ENCODE results near the gene ELAVL4. TPM values are rescaled to one million over a fixed set of nuclear protein-coding genes. Genes with fewer than 3 reads are reported as not detected.

Gene ELAVL4
- total RNA-seq, 1 experiment from 2014 or later: not detected

- no peaks in the 10 kb centered on the region for H3K9me3 ChIP-seq (replicated peaks)
- no peaks in the 10 kb centered on the region for H3K36me3 ChIP-seq
- H3K4me3 ChIP-seq: no peak overlapping the region
- no peaks in the 10 kb centered on the region for H3K4me1 ChIP-seq
- H3K27me3 ChIP-seq: peaks cover 2% of the 10 kb centered on the region; the same call in 1 of the 2 replicates
- H3K27ac ChIP-seq: no peak overlapping the region
- DNase-seq: no peak
Observed at GRCh38 chr1:50180367-50180766, 71.6 kb downstream of the ELAVL4 start.

- no peak for DNase-seq
- Histone ChIP-seq H3K27me3 (peaks cover 2% of the 10 kb centered on the region; the same call in 1 of the 2 replicates), H3K4me3 (no peak overlapping the region), H3K9me3 (replicated peaks) (no peaks in the 10 kb centered on the region), H3K36me3 (no peaks in the 10 kb centered on the region), H3K4me1 (no peaks in the 10 kb centered on the region), H3K27ac (no peak overlapping the region)
Observed at GRCh38 chr1:50181027-50181663, 72.4 kb downstream of the ELAVL4 start.

- H3K4me3 ChIP-seq: no peak overlapping the region
- H3K9me3 ChIP-seq (replicated peaks): no peaks in the 10 kb centered on the region
- H3K4me1 ChIP-seq: no peaks in the 10 kb centered on the region
- DNase-seq: peak in 1 of 2 experiments; percentile 16
- no peak overlapping the region for H3K27ac ChIP-seq
- no peaks in the 10 kb centered on the region for H3K36me3 ChIP-seq
- H3K27me3 ChIP-seq: peaks cover 2% of the 10 kb centered on the region; the same call in 1 of the 2 replicates
Observed at GRCh38 chr1:50183378-50184133, 74.8 kb downstream of the ELAVL4 start.

- Histone ChIP-seq H3K27me3 (no peaks in the 10 kb centered on the region; the same call in 1 of the 2 replicates), H3K4me3 (no peak overlapping the region), H3K36me3 (no peaks in the 10 kb centered on the region), H3K27ac (no peak overlapping the region), H3K9me3 (replicated peaks) (no peaks in the 10 kb centered on the region), H3K4me1 (peaks cover 3% of the 10 kb centered on the region; the same call in 1 of the 2 replicates)
- DNase-seq: no peak
Observed at GRCh38 chr1:50189369-50189768, 80.6 kb downstream of the ELAVL4 start.

- DNase-seq: no peak
- no peaks in the 10 kb centered on the region for H3K36me3 ChIP-seq
- no peak overlapping the region for H3K4me3 ChIP-seq
- no peak overlapping the region for H3K27ac ChIP-seq
- no peaks in the 10 kb centered on the region for H3K9me3 ChIP-seq (replicated peaks)
- peaks cover 6% of the 10 kb centered on the region for H3K27me3 ChIP-seq
- H3K4me1 ChIP-seq: peaks cover 3% of the 10 kb centered on the region; the same call in 1 of the 2 replicates
Observed at GRCh38 chr1:50193002-50193401, 84.3 kb downstream of the ELAVL4 start.

- Histone ChIP-seq H3K36me3 (no peaks in the 10 kb centered on the region), H3K27me3 (peaks cover 10% of the 10 kb centered on the region), H3K4me1 (peaks cover 3% of the 10 kb centered on the region; the same call in 1 of the 2 replicates), H3K27ac (no peak overlapping the region), H3K9me3 (replicated peaks) (no peaks in the 10 kb centered on the region), H3K4me3 (no peak overlapping the region)
- DNase-seq: no peak
Observed at GRCh38 chr1:50195205-50195604, 86.5 kb downstream of the ELAVL4 start.

DNA sequence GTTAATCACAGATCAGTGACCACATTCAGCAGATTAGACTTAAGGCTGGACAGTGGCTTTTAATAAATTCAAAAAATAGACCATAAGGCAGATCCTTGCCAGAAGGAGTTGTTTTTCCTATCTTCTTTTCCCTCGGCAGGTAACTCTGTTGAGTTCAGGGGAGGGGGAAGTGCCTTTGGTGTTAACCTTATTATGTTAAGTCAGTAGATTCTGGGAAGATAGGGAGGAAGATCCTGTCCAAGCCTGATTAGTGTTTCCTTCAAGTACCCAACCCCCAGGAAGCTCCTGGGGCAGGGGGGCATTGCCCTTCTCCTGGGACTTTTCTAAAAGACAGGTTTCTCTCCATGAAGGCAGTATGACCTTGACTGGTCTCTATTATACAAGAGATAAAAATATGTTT is 87.4 kb downstream of the ELAVL4 start:
- no peaks in the 10 kb centered on the region for H3K9me3 ChIP-seq (replicated peaks)
- H3K27me3 ChIP-seq: peaks cover 10% of the 10 kb centered on the region
- H3K27ac ChIP-seq: no peak overlapping the region
- H3K36me3 ChIP-seq: no peaks in the 10 kb centered on the region
- peaks cover 3% of the 10 kb centered on the region; the same call in 1 of the 2 replicates for H3K4me1 ChIP-seq
- no peak for DNase-seq
- no peak overlapping the region for H3K4me3 ChIP-seq

- H3K27ac ChIP-seq: no peak overlapping the region
- H3K36me3 ChIP-seq: no peaks in the 10 kb centered on the region
Observed at GRCh38 chr1:50197216-50197615, 88.5 kb downstream of the ELAVL4 start.

GRCh38 chr1:50208315-50208714 is 99.6 kb downstream of the ELAVL4 start:
- Histone ChIP-seq H3K36me3 (no peaks in the 10 kb centered on the region), H3K4me3 (no peak overlapping the region), H3K9me3 (replicated peaks) (no peaks in the 10 kb centered on the region), H3K27me3 (peaks cover 8% of the 10 kb centered on the region; the same call in 1 of the 2 replicates), H3K4me1 (no peaks in the 10 kb centered on the region), H3K27ac (no peak overlapping the region)
- DNase-seq: no peak

More at GRCh38 chr1:50197216-50197615, 88.5 kb downstream of the ELAVL4 start:
- Histone ChIP-seq H3K4me3 (no peak overlapping the region), H3K4me1 (no peaks in the 10 kb centered on the region), H3K27me3 (peaks cover 10% of the 10 kb centered on the region), H3K9me3 (replicated peaks) (no peaks in the 10 kb centered on the region)
- no peak for DNase-seq

GRCh38 chr1:50208756-50209155 is 100.0 kb downstream of the ELAVL4 start:
- Histone ChIP-seq H3K9me3 (replicated peaks) (no peaks in the 10 kb centered on the region), H3K4me1 (no peaks in the 10 kb centered on the region), H3K27me3 (peaks cover 8% of the 10 kb centered on the region; the same call in 1 of the 2 replicates), H3K4me3 (no peak overlapping the region), H3K27ac (no peak overlapping the region), H3K36me3 (no peaks in the 10 kb centered on the region)
- no peak for DNase-seq

- Histone ChIP-seq H3K4me1 (no peaks in the 10 kb centered on the region), H3K27me3 (peaks cover 8% of the 10 kb centered on the region; the same call in 1 of the 2 replicates), H3K36me3 (no peaks in the 10 kb centered on the region), H3K27ac (no peak overlapping the region), H3K4me3 (no peak overlapping the region), H3K9me3 (replicated peaks) (no peaks in the 10 kb centered on the region)
- no peak for DNase-seq
Observed at GRCh38 chr1:50209749-50210148, 101.0 kb downstream of the ELAVL4 start.

- H3K9me3 ChIP-seq (replicated peaks): no peaks in the 10 kb centered on the region
- H3K4me3 ChIP-seq: no peak overlapping the region
- no peak overlapping the region for H3K27ac ChIP-seq
- peaks cover 5% of the 10 kb centered on the region for H3K27me3 ChIP-seq
- no peaks in the 10 kb centered on the region for H3K4me1 ChIP-seq
- no peaks in the 10 kb centered on the region for H3K36me3 ChIP-seq
- no peak for DNase-seq
Observed at GRCh38 chr1:50213505-50213904, 104.8 kb downstream of the ELAVL4 start.

DNA sequence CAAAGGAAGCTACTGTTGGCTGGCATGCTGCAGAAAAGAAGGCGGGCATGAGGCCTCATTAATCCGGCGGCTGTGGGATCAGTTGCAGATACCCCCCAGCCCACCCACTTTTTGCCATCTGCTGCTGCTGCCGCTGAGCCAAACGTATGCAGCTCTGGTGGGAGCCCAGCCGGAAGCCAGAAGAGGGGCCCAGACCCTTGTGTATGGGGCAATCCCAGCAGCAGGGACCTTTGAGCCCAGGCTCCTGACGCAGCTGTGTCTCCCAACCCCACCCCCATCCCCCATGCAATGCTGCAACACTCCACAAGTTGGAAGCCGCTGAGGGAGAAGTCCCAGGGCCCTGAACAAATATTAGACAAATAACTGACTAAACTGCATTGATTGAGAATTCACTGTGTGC is 106.0 kb downstream of the ELAVL4 start:
- H3K27ac ChIP-seq: no peak overlapping the region
- peaks cover 7% of the 10 kb centered on the region for H3K27me3 ChIP-seq
- no peaks in the 10 kb centered on the region for H3K9me3 ChIP-seq (replicated peaks)
- DNase-seq: no peak
- no peaks in the 10 kb centered on the region for H3K4me1 ChIP-seq
- no peak overlapping the region for H3K4me3 ChIP-seq
- no peaks in the 10 kb centered on the region for H3K36me3 ChIP-seq

- H3K4me1 ChIP-seq: no peaks in the 10 kb centered on the region
- no peak overlapping the region for H3K27ac ChIP-seq
- peaks cover 4% of the 10 kb centered on the region for H3K27me3 ChIP-seq
- H3K9me3 ChIP-seq (replicated peaks): no peaks in the 10 kb centered on the region
- H3K36me3 ChIP-seq: no peaks in the 10 kb centered on the region
- no peak for DNase-seq
- no peak overlapping the region for H3K4me3 ChIP-seq
Observed at GRCh38 chr1:50218344-50219120, 109.8 kb downstream of the ELAVL4 start.

Data from SJCRH30 (cell line).